Measurements from ENCODE around the gene PPM1G. TPM values are rescaled to one million over a fixed set of nuclear protein-coding genes. Genes with fewer than 3 reads are reported as not detected.
A peak's percentile ranks its signal among the peaks of the same experiment; 100 is the strongest.
"Not testable (repeated sequence)": the region's sequence is repeated elsewhere in the genome, so short reads cannot be mapped to it uniquely, and the experiment has no call there.

Gene PPM1G
- polyA plus RNA-seq, 3 donors: 91.2 to 107 (median 96.4) TPM

- no peak for DNase-seq
Observed at GRCh38 chr2:27377618-27378095, 31.7 kb downstream of the PPM1G start.

- DNase-seq: no peak
Observed at GRCh38 chr2:27376866-27377617, 32.3 kb downstream of the PPM1G start.

- DNase-seq: no peak
Observed at GRCh38 chr2:27376151-27376865, 33.1 kb downstream of the PPM1G start.

GRCh38 chr2:27375513-27376099, 33.8 kb downstream of the PPM1G start:
- DNase-seq: no peak

GRCh38 chr2:27373567-27373966, 35.8 kb downstream of the PPM1G start:
- DNase-seq: no peak

GRCh38 chr2:27372937-27373336, 36.5 kb downstream of the PPM1G start:
- no peak for DNase-seq

GRCh38 chr2:27370816-27371620, 38.4 kb downstream of the PPM1G start:
- DNase-seq: peak; percentile 10

GRCh38 chr2:27370026-27370815, 39.2 kb downstream of the PPM1G start, which contains the start of the genes EIF2B4 and SNX17:
TSS of gene EIF2B4 (minus strand) at chr2:27370338. CDS start at chr2:27370314, 24 bp downstream.
TSS of gene SNX17 (plus strand) at chr2:27370616. CDS start at chr2:27370744, 128 bp downstream.
- peak; percentile 99 for DNase-seq

GRCh38 chr2:27369471-27370025, 39.8 kb downstream of the PPM1G start:
- DNase-seq: no peak

- no peak for DNase-seq
Observed at GRCh38 chr2:27363933-27364332, 45.5 kb downstream of the PPM1G start.

- DNase-seq: no peak
Observed at GRCh38 chr2:27362678-27363420, 46.5 kb downstream of the PPM1G start.

GRCh38 chr2:27356382-27357181, 52.8 kb downstream of the PPM1G start, which contains the start of gene GTF3C2:
TSS of gene GTF3C2 (minus strand) at chr2:27356764. CDS start at chr2:27343554, 13,210 bp downstream.
- peak; percentile 98 for DNase-seq

- no peak for DNase-seq
Observed at GRCh38 chr2:27356056-27356381, 53.4 kb downstream of the PPM1G start.

- no peak for DNase-seq
Observed at GRCh38 chr2:27354597-27354927, 54.8 kb downstream of the PPM1G start.

GRCh38 chr2:27353762-27354596, 55.4 kb downstream of the PPM1G start:
- no peak for DNase-seq

GRCh38 chr2:27353386-27353761, 56.0 kb downstream of the PPM1G start:
- DNase-seq: not testable (repeated sequence)

- DNase-seq: no peak
Observed at GRCh38 chr2:27351802-27352598, 57.4 kb downstream of the PPM1G start.

Measured in renal pelvis (tissue), 4 donors.